ENCODE results near the gene FOXO3. TPM values are rescaled to one million over a fixed set of nuclear protein-coding genes. Genes with fewer than 3 reads are reported as not detected.

FOXO3 gene
- total and polyA plus RNA-seq, 4 donors: 11.0 to 89.6 (median 44.1) TPM

GRCh38 chr6:108723594-108723993 is 162.9 kb downstream of the FOXO3 start:
- intact Hi-C loops (cut with DNase I): no loop called here
- no peak overlapping the region for H3K27ac ChIP-seq (ENCODE audit: low read depth in 1 of 2, low read length in 2 of 2)
- ATAC-seq (ENCODE audit: low FRiP score) (no peak), DNase-seq (no peak)
- no peak overlapping the region for H3K4me3 ChIP-seq (ENCODE audit: low read length in 2 of 2)
- no peaks in the 10 kb centered on the region for H3K4me1 ChIP-seq (ENCODE audit: control insufficient read depth in 1 of 2, insufficient read depth in 2 of 2, low read length in 2 of 2)
- 99 to 100% methylated on average over 1 of the region's 1 CpG for WGBS, 2 donors
- no peaks in the 10 kb centered on the region for H3K27me3 ChIP-seq (ENCODE audit: control insufficient read depth in 1 of 2, insufficient read depth in 2 of 2, low read length in 1 of 2)
- H3K9me3 ChIP-seq (ENCODE audit: control insufficient read depth, low read length): no peaks in the 10 kb centered on the region
- no peaks in the 10 kb centered on the region for H3K36me3 ChIP-seq (ENCODE audit: control insufficient read depth in 1 of 2, insufficient read depth in 2 of 2, low read length in 1 of 2)

DNA sequence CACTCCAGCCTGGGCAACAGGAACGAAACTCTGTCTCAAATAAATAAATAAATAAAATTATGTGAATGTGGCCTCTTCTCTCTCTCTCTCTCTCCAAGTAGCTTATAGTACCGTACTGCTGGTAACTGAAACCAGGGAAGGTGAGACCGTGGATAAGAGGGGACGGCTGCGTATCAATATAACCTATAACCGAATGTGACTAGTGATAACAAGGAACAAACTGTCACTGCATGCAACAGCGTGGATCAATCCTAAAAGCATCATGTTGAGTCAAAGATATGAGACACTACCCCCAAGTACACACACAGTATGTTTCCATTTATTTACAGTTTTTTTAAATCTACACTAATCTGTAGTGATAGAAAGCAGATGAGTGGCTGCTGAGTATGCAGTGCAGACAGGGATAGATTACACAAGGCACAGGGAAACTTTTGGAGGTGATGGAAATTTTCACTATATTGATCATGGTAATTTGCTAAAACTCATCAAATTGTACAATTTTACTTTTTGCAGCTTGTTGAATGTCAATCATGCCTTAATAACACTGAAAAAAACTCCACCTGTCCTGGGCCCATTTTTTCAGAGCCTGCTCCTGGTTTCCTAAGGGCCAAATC is 166.1 kb downstream of the FOXO3 start:
- H3K36me3 ChIP-seq (ENCODE audit: control insufficient read depth in 1 of 2, insufficient read depth in 2 of 2, low read length in 1 of 2): no peaks in the 10 kb centered on the region
- H3K4me3 ChIP-seq (ENCODE audit: low read length in 2 of 2): no peak overlapping the region
- no peak overlapping the region for H3K27ac ChIP-seq (ENCODE audit: low read depth in 1 of 2, low read length in 2 of 2)
- no peaks in the 10 kb centered on the region for H3K27me3 ChIP-seq (ENCODE audit: control insufficient read depth in 1 of 2, insufficient read depth in 2 of 2, low read length in 1 of 2)
- H3K9me3 ChIP-seq (ENCODE audit: control insufficient read depth, low read length): no peaks in the 10 kb centered on the region
- intact Hi-C loops (cut with DNase I): no loop called here
- H3K4me1 ChIP-seq (ENCODE audit: control insufficient read depth in 1 of 2, insufficient read depth in 2 of 2, low read length in 2 of 2): no peaks in the 10 kb centered on the region
- DNase-seq (no peak), ATAC-seq (ENCODE audit: low FRiP score) (no peak)
- 96% methylated on average over 7 of the region's 7 CpGs for WGBS, 2 donors

DNA sequence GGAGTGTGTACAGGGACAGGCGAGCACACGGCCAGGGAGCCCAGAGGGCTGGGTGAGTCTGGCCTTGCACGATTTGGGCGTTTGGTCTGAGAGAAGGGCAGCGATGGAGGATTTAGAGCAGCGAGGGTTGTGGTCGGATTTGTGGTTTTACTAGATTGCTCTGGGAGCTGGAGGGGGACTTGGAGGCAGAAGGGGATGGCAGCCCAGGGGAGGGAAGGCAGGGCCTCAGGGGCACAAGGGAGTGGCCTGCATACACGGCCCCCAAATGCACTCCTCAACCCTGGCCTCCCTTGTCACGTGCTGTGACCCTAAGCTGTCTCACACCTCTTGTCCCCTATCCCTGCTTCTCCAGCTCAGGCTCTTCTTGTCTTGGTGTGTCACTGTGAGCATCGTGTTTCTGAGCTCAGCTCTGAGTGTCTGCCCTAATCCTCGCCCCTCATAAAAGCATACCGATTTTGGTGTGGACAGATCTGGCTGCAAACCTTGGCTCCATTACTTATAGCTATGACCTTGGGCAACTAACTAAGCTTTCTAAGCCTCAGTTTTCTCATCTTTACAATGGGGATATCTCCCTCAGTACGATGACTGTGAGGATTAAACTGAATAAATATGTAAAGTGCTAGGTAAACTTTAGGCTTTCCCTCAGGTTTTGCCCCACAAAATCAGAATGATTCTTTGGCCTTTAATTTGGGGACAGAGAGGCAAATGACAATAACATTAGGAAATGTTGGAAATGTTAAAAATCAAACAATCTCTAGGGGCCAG is 167.4 kb downstream of the FOXO3 start:
- Histone ChIP-seq H3K27ac (ENCODE audit: low read depth in 1 of 2, low read length in 2 of 2) (no peak overlapping the region), H3K9me3 (ENCODE audit: control insufficient read depth, low read length) (no peaks in the 10 kb centered on the region), H3K36me3 (ENCODE audit: control insufficient read depth in 1 of 2, insufficient read depth in 2 of 2, low read length in 1 of 2) (no peaks in the 10 kb centered on the region), H3K27me3 (ENCODE audit: control insufficient read depth in 1 of 2, insufficient read depth in 2 of 2, low read length in 1 of 2) (no peaks in the 10 kb centered on the region), H3K4me3 (ENCODE audit: low read length in 2 of 2) (no peak overlapping the region), H3K4me1 (ENCODE audit: control insufficient read depth in 1 of 2, insufficient read depth in 2 of 2, low read length in 2 of 2) (no peaks in the 10 kb centered on the region)
- DNase-seq: no peak
- intact Hi-C loops (cut with DNase I): no loop called here
- 87 to 90% methylated on average over 13 of the region's 13 CpGs for WGBS, 2 donors
- ATAC-seq (ENCODE audit: low FRiP score): no peak

GRCh38 chr6:108728826-108729225 is 168.1 kb downstream of the FOXO3 start:
- Histone ChIP-seq H3K27ac (ENCODE audit: low read depth in 1 of 2, low read length in 2 of 2) (no peak overlapping the region), H3K27me3 (ENCODE audit: control insufficient read depth in 1 of 2, insufficient read depth in 2 of 2, low read length in 1 of 2) (no peaks in the 10 kb centered on the region), H3K9me3 (ENCODE audit: control insufficient read depth, low read length) (no peaks in the 10 kb centered on the region), H3K4me3 (ENCODE audit: low read length in 2 of 2) (no peak overlapping the region), H3K36me3 (ENCODE audit: control insufficient read depth in 1 of 2, insufficient read depth in 2 of 2, low read length in 1 of 2) (no peaks in the 10 kb centered on the region), H3K4me1 (ENCODE audit: control insufficient read depth in 1 of 2, insufficient read depth in 2 of 2, low read length in 2 of 2) (no peaks in the 10 kb centered on the region)
- DNase-seq (no peak), ATAC-seq (ENCODE audit: low FRiP score) (no peak)
- intact Hi-C loops (cut with DNase I): no loop called here
- WGBS, 2 donors: 93 to 95% methylated on average over 7 of the region's 7 CpGs

GRCh38 chr6:108730635-108731515 is 170.2 kb downstream of the FOXO3 start:
- intact Hi-C loops (cut with DNase I): no loop called here
- no peaks in the 10 kb centered on the region for H3K4me1 ChIP-seq (ENCODE audit: control insufficient read depth in 1 of 2, insufficient read depth in 2 of 2, low read length in 2 of 2)
- 50 to 56% methylated on average over 13 of the region's 13 CpGs for WGBS, 2 donors
- DNase-seq (no peak), ATAC-seq (ENCODE audit: low FRiP score) (no peak)
- no peak overlapping the region for H3K27ac ChIP-seq (ENCODE audit: low read depth in 1 of 2, low read length in 2 of 2)
- no peaks in the 10 kb centered on the region for H3K36me3 ChIP-seq (ENCODE audit: control insufficient read depth in 1 of 2, insufficient read depth in 2 of 2, low read length in 1 of 2)
- no peaks in the 10 kb centered on the region for H3K27me3 ChIP-seq (ENCODE audit: control insufficient read depth in 1 of 2, insufficient read depth in 2 of 2, low read length in 1 of 2)
- H3K9me3 ChIP-seq (ENCODE audit: control insufficient read depth, low read length): no peaks in the 10 kb centered on the region
- no peak overlapping the region for H3K4me3 ChIP-seq (ENCODE audit: low read length in 2 of 2)

DNA sequence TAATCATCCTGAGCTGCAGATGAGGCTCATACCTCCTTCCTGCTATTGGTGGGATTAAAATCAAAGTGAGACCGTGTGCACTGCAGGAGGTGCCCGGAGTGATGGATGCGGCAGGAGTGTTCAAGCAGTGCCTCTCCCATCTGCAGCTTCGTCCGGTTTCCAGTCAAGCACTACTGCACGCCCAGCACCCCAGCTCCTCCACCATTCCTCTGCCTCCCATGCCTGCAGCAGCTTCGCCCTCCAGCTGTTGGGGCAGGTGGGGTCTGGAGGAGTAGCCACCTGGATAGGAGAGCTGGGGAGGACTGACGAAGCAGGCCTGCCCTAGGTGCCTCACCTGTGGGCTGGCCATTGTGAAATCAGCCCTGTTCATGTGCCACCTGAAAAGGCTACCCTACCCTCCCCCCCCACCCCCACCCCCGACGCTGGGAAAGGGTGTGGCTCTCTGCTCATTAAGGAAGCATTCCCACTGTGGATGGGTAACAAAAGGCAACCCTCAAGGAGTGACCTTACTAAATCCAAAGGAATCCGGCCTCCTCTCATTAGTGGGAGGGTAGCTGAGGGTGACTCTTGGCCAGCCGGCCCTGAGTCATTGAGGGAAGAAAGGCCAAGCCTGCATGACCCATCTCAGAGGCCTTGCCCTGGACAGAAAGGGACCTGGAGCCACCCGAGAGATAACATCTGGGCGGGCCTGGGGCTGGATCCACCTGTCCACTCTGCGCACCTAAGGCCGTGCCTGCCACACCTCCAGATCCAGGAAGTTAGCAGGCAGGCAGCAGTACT is 171.6 kb downstream of the FOXO3 start:
- Histone ChIP-seq H3K27ac (ENCODE audit: low read depth in 1 of 2, low read length in 2 of 2) (no peak overlapping the region), H3K4me1 (ENCODE audit: control insufficient read depth in 1 of 2, insufficient read depth in 2 of 2, low read length in 2 of 2) (no peaks in the 10 kb centered on the region), H3K27me3 (ENCODE audit: control insufficient read depth in 1 of 2, insufficient read depth in 2 of 2, low read length in 1 of 2) (no peaks in the 10 kb centered on the region), H3K36me3 (ENCODE audit: control insufficient read depth in 1 of 2, insufficient read depth in 2 of 2, low read length in 1 of 2) (no peaks in the 10 kb centered on the region), H3K4me3 (ENCODE audit: low read length in 2 of 2) (no peak overlapping the region), H3K9me3 (ENCODE audit: control insufficient read depth, low read length) (no peaks in the 10 kb centered on the region)
- intact Hi-C loops (cut with DNase I): no loop called here
- WGBS, 2 donors: 91 to 93% methylated on average over 16 of the region's 16 CpGs
- no peak for DNase-seq
- no peak for ATAC-seq (ENCODE audit: low FRiP score)

DNA sequence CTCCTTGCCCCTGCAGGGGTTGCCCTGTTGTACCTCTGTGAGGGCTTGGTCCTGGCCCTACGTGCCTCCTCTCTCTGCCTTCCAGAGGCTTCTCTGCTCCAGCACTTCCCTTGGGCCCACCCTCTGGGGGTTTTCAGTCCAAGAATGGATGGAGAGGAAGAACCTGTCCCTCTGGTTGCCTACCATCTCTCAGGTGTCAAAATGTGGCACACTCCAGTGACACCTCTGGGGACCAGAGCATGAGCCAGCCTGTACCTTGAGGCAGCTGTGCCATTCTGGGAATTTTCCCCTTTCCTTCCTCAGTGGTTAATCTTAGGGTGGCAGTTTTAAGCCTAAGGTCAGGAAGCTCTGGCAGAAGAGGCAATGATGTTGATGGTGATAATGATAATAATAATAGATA is 172.3 kb downstream of the FOXO3 start:
- intact Hi-C loops (cut with DNase I): no loop called here

GRCh38 chr6:108733706-108734265 is 173.1 kb downstream of the FOXO3 start:
- Histone ChIP-seq H3K9me3 (ENCODE audit: control insufficient read depth, low read length) (no peaks in the 10 kb centered on the region), H3K36me3 (ENCODE audit: control insufficient read depth in 1 of 2, insufficient read depth in 2 of 2, low read length in 1 of 2) (no peaks in the 10 kb centered on the region), H3K27ac (ENCODE audit: low read depth in 1 of 2, low read length in 2 of 2) (no peak overlapping the region), H3K4me1 (ENCODE audit: control insufficient read depth in 1 of 2, insufficient read depth in 2 of 2, low read length in 2 of 2) (peaks cover 0 to 2% of the 10 kb centered on the region in 2 donors), H3K27me3 (ENCODE audit: control insufficient read depth in 1 of 2, insufficient read depth in 2 of 2, low read length in 1 of 2) (no peaks in the 10 kb centered on the region), H3K4me3 (ENCODE audit: low read length in 2 of 2) (no peak overlapping the region)
- DNase-seq: no peak
- intact Hi-C loops (cut with DNase I): no loop called here
- WGBS, 2 donors: 97 to 99% methylated on average over 2 of the region's 2 CpGs
- no peak for ATAC-seq (ENCODE audit: low FRiP score)

More for the DNA sequence above, 172.3 kb downstream of the FOXO3 start:
- Histone ChIP-seq H3K4me3 (ENCODE audit: low read length in 2 of 2) (no peak overlapping the region), H3K27me3 (ENCODE audit: control insufficient read depth in 1 of 2, insufficient read depth in 2 of 2, low read length in 1 of 2) (no peaks in the 10 kb centered on the region), H3K27ac (ENCODE audit: low read depth in 1 of 2, low read length in 2 of 2) (no peak overlapping the region), H3K9me3 (ENCODE audit: control insufficient read depth, low read length) (no peaks in the 10 kb centered on the region), H3K36me3 (ENCODE audit: control insufficient read depth in 1 of 2, insufficient read depth in 2 of 2, low read length in 1 of 2) (no peaks in the 10 kb centered on the region), H3K4me1 (ENCODE audit: control insufficient read depth in 1 of 2, insufficient read depth in 2 of 2, low read length in 2 of 2) (no peaks in the 10 kb centered on the region)
- ATAC-seq (ENCODE audit: low FRiP score) (no peak), DNase-seq (no peak)
- 91 to 92% methylated on average over 1 of the region's 1 CpG for WGBS, 2 donors
